GM13977 (cell line): ENCODE measurements around the gene ST8SIA4.

ENCODE experiments used
- DNase-seq: peaks from one replicate; pipeline ENCODE4 v3.0.0; 2012; ENCODE audit warnings: low spot score
- CTCF ChIP-seq: IDR thresholded peaks from 2 replicates; pipeline ENCODE4 v1.5.1; 2012; ENCODE audit warnings: mild to moderate bottlenecking, control low read depth; ENCODE audit not compliant: insufficient read depth; ENCODE audit errors: extremely low read depth, missing control alignments
- in situ Hi-C: fragments of 300-500 bp; cut with MboI; formaldehyde crosslinking; loops from one replicate; pipeline ENCODE4 v1.12.0; 2022; ENCODE audit warnings: low sequenced_read_pairs, low pct_unique_long_range_greater_than_20kb, mixed read lengths, inconsistent platforms; ENCODE audit not compliant: unreplicated experiment

The ST8SIA4 gene

GRCh38 chr5:100757618-100758017 lies 145.5 kb downstream of the ST8SIA4 start:
- no peak for TF ChIP-seq CTCF
- in situ Hi-C loops: no loop called here

More at GRCh38 chr5:100757618-100758017, 145.5 kb downstream of the ST8SIA4 start:
- no peak for DNase-seq
